Measurements from ENCODE around the gene RBM19. TPM values are rescaled to one million over a fixed set of nuclear protein-coding genes. Genes with fewer than 3 reads are reported as not detected.

Gene RBM19
- total and polyA plus RNA-seq, 4 donors, result 7.9 to 18.7 (median 9.0) TPM

- no peak for TF ChIP-seq YY1 (IDR thresholded peaks at IDR 0.05)
- TF ChIP-seq, protein P1, sequence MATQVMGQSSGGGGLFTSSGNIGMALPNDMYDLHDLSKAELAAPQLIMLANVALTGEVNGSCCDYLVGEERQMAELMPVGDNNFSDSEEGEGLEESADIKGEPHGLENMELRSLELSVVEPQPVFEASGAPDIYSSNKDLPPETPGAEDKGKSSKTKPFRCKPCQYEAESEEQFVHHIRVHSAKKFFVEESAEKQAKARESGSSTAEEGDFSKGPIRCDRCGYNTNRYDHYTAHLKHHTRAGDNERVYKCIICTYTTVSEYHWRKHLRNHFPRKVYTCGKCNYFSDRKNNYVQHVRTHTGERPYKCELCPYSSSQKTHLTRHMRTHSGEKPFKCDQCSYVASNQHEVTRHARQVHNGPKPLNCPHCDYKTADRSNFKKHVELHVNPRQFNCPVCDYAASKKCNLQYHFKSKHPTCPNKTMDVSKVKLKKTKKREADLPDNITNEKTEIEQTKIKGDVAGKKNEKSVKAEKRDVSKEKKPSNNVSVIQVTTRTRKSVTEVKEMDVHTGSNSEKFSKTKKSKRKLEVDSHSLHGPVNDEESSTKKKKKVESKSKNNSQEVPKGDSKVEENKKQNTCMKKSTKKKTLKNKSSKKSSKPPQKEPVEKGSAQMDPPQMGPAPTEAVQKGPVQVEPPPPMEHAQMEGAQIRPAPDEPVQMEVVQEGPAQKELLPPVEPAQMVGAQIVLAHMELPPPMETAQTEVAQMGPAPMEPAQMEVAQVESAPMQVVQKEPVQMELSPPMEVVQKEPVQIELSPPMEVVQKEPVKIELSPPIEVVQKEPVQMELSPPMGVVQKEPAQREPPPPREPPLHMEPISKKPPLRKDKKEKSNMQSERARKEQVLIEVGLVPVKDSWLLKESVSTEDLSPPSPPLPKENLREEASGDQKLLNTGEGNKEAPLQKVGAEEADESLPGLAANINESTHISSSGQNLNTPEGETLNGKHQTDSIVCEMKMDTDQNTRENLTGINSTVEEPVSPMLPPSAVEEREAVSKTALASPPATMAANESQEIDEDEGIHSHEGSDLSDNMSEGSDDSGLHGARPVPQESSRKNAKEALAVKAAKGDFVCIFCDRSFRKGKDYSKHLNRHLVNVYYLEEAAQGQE (IDR thresholded peaks at IDR 0.05), result no peak
- no peak for TF ChIP-seq HNF4G (IDR thresholded peaks at IDR 0.05)
- TF ChIP-seq MAX (IDR thresholded peaks at IDR 0.05), result no peak
- TF ChIP-seq, protein P2, sequence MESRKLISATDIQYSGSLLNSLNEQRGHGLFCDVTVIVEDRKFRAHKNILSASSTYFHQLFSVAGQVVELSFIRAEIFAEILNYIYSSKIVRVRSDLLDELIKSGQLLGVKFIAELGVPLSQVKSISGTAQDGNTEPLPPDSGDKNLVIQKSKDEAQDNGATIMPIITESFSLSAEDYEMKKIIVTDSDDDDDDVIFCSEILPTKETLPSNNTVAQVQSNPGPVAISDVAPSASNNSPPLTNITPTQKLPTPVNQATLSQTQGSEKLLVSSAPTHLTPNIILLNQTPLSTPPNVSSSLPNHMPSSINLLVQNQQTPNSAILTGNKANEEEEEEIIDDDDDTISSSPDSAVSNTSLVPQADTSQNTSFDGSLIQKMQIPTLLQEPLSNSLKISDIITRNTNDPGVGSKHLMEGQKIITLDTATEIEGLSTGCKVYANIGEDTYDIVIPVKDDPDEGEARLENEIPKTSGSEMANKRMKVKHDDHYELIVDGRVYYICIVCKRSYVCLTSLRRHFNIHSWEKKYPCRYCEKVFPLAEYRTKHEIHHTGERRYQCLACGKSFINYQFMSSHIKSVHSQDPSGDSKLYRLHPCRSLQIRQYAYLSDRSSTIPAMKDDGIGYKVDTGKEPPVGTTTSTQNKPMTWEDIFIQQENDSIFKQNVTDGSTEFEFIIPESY (IDR thresholded peaks at IDR 0.05), result no peak
- TF ChIP-seq FOXA2 (IDR thresholded peaks at IDR 0.05), result no peak
- no peak for TF ChIP-seq HNF4A (conservative IDR thresholded peaks at IDR 0.05)
- no peak for TF ChIP-seq FOXA1 (IDR thresholded peaks at IDR 0.05)
- TF ChIP-seq TAF1 (conservative IDR thresholded peaks at IDR 0.05), result no peak
- no peak for TF ChIP-seq CTCF (IDR thresholded peaks at IDR 0.05; ENCODE audit: low read depth, low read length, missing input control)
- TF ChIP-seq, protein P3, sequence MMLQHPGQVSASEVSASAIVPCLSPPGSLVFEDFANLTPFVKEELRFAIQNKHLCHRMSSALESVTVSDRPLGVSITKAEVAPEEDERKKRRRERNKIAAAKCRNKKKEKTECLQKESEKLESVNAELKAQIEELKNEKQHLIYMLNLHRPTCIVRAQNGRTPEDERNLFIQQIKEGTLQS (IDR thresholded peaks at IDR 0.05), result no peak
- TF ChIP-seq JUND (IDR thresholded peaks at IDR 0.05), result no peak
- TF ChIP-seq RAD21 (IDR thresholded peaks at IDR 0.05), result no peak
- TF ChIP-seq RXRA (IDR thresholded peaks at IDR 0.05), result no peak
- TF ChIP-seq EGR1 (IDR thresholded peaks at IDR 0.05; ENCODE audit: low read depth in 2 of 2), result no peak
- no peaks in the 10 kb centered on the region for H3K9me3 ChIP-seq (ENCODE audit: control insufficient read depth in 4 of 4, low read length in 3 of 4)
- H3K27ac ChIP-seq (ENCODE audit: low read depth in 1 of 2, low read length in 2 of 2), result no peak overlapping the region
- no peak overlapping the region for H3K4me3 ChIP-seq (ENCODE audit: low read depth in 1 of 3, low read length in 3 of 3)
- no peak for DNase-seq (ENCODE audit: low spot score)
- no peaks in the 10 kb centered on the region for H3K4me1 ChIP-seq (ENCODE audit: control insufficient read depth in 4 of 4, insufficient read depth in 4 of 4, low read length in 3 of 4)
- no peak overlapping the region for H3K9ac ChIP-seq (ENCODE audit: low read depth in 1 of 2, low read length in 2 of 2)
- no peaks in the 10 kb centered on the region for H3K27me3 ChIP-seq (ENCODE audit: control insufficient read depth in 4 of 4, insufficient read depth in 4 of 4, low read length in 3 of 4)
- peaks cover 0 to 11% (median 0%) of the 10 kb centered on the region in 4 donors for H3K36me3 ChIP-seq (ENCODE audit: control insufficient read depth in 4 of 4, insufficient read depth in 3 of 4, low read depth in 1 of 4, low read length in 3 of 4)
- WGBS, result 94% methylated on average over 15 of the region's 15 CpGs
These were observed 125.6 kb downstream of the RBM19 start for GRCh38 chr12:113840401-113841042.

GRCh38 chr12:113838896-113839295 is 127.2 kb downstream of the RBM19 start:
- no peak overlapping the region for H3K27ac ChIP-seq (ENCODE audit: low read depth in 1 of 2, low read length in 2 of 2)
- no peaks in the 10 kb centered on the region for H3K4me1 ChIP-seq (ENCODE audit: control insufficient read depth in 4 of 4, insufficient read depth in 4 of 4, low read length in 3 of 4)
- peaks cover 0 to 7% (median 0%) of the 10 kb centered on the region in 4 donors for H3K36me3 ChIP-seq (ENCODE audit: control insufficient read depth in 4 of 4, insufficient read depth in 3 of 4, low read depth in 1 of 4, low read length in 3 of 4)
- no peak overlapping the region for H3K9ac ChIP-seq (ENCODE audit: low read depth in 1 of 2, low read length in 2 of 2)
- H3K9me3 ChIP-seq (ENCODE audit: control insufficient read depth in 4 of 4, low read length in 3 of 4), result no peaks in the 10 kb centered on the region
- no peaks in the 10 kb centered on the region for H3K27me3 ChIP-seq (ENCODE audit: control insufficient read depth in 4 of 4, insufficient read depth in 4 of 4, low read length in 3 of 4)
- H3K4me3 ChIP-seq (ENCODE audit: low read depth in 1 of 3, low read length in 3 of 3), result no peak overlapping the region
- no peak for DNase-seq (ENCODE audit: low spot score)
- WGBS, result 95% methylated on average over 7 of the region's 7 CpGs
- TF ChIP-seq RXRA (IDR thresholded peaks at IDR 0.05), result no peak
- TF ChIP-seq, protein P2 (IDR thresholded peaks at IDR 0.05), result no peak
- TF ChIP-seq CTCF (IDR thresholded peaks at IDR 0.05; ENCODE audit: low read depth, low read length, missing input control), result no peak
- TF ChIP-seq HNF4G (IDR thresholded peaks at IDR 0.05), result no peak
- no peak for TF ChIP-seq EGR1 (IDR thresholded peaks at IDR 0.05; ENCODE audit: low read depth in 2 of 2)
- TF ChIP-seq HNF4A (conservative IDR thresholded peaks at IDR 0.05), result no peak
